Small intestine (tissue), 7 donors: Measurements from ENCODE around the gene RNF212. TPM values are rescaled to one million over a fixed set of nuclear protein-coding genes. Genes with fewer than 3 reads are reported as not detected.

Experiments used
- DNase-seq, 2 donors: peaks; one replicate each; pipeline versions ENCODE4 v3.0.0 to v3.0.0-alpha.2; 2013
- FAIRE-seq: peaks from 2 replicates; lab custom pipeline; 2012; peaks lifted over from hg19 to GRCh38; lab: Jason Lieb, UNC
- H3K27ac ChIP-seq, 3 donors: one replicate each; pipeline ENCODE4 v1.5.1; 2013; ENCODE audit warnings: low read length in 2 of 3, mild to moderate bottlenecking in 2 of 3, control low read depth in 1 of 3, inconsistent platforms in 1 of 3, low read depth in 1 of 3, moderate library complexity in 1 of 3
- H3K27me3 ChIP-seq, 3 donors: one replicate each; pipeline ENCODE4 v1.6.1; 2013; ENCODE audit warnings: low read length in 3 of 3, inconsistent platforms in 1 of 3; ENCODE audit not compliant: control insufficient read depth in 3 of 3, insufficient read depth in 3 of 3
- H3K36me3 ChIP-seq, 3 donors: one replicate each; pipeline ENCODE4 v1.6.1; 2013; ENCODE audit warnings: low read length in 3 of 3, inconsistent platforms in 1 of 3, low read depth in 1 of 3, mild to moderate bottlenecking in 1 of 3, moderate library complexity in 1 of 3; ENCODE audit not compliant: control insufficient read depth in 3 of 3, insufficient read depth in 2 of 3
- H3K4me1 ChIP-seq, 3 donors: one replicate each; pipeline ENCODE4 v1.6.1; 2013; ENCODE audit warnings: low read length in 2 of 3, inconsistent platforms in 1 of 3, low read depth in 1 of 3, mild to moderate bottlenecking in 1 of 3, moderate library complexity in 1 of 3; ENCODE audit not compliant: control insufficient read depth in 3 of 3, insufficient read depth in 2 of 3
- H3K4me3 ChIP-seq, 3 donors: one replicate each; pipeline ENCODE4 v1.5.1; 2013; ENCODE audit warnings: low read length in 3 of 3, control low read depth in 1 of 3, inconsistent platforms in 1 of 3, low read depth in 1 of 3, mild to moderate bottlenecking in 1 of 3, moderate library complexity in 1 of 3
- H3K9me3 ChIP-seq, 2 donors: one replicate each; pipeline ENCODE4 v1.6.1; 2013; ENCODE audit warnings: low read depth in 1 of 2, low read length in 1 of 2; ENCODE audit not compliant: control insufficient read depth in 2 of 2, insufficient read depth in 1 of 2
- WGBS, 3 donors: extraction: QIAGEN DNeasy Blood & Tissue Kit; methylation state at CpG; one replicate each; pipeline ENCODE4 v1.1.7; 2013; 5-methylcytosine and 5-hydroxymethylcytosine counted together
- polyA plus RNA-seq, 4 donors: library from polyadenylated mRNA; stranded (reverse) in 3 of 4; unstranded in 1 of 4; fragments of 200-250 nt in 3 of 4; fragments of 120-200 nt in 1 of 4; gene quantifications; one replicate each; pipeline versions ENCODE4 v1.2.1 to v1.2.3, GENCODE V29; 2013
- donor health status: healthy with polysubstance abuse.
- donor health status: control.
- donor health status: control.
- donor health status: Bipolar disorder and iron deficiency.
- donor health status: healthy.

Gene RNF212
- polyA plus RNA-seq, 4 donors, result 1.4 to 2.2 (median 1.7) TPM; not detected in 1

DNA sequence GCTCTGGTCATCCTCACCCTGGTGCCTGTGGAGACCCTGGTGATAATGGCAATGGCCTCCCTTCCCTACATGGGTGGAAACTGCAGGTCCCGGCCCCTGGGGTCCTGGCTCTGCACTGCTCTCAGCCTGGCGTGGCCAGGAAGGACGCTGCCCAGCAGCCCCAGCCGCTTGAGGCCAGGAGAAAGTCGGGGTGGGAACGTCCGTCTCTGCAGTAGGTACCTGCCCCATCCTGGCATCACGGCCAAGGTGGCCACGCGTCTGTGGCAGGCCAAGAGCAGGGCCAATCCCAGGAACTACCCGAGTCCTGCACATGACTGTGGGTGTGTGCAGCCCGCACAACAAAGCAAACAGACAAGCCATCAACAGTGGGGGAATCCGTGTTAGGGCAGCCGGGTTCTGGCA is 68.2 kb downstream of the RNF212 start:
- H3K36me3 ChIP-seq, result no peaks in the 10 kb centered on the region
- H3K4me3 ChIP-seq, result no peak overlapping the region
- no peak overlapping the region for H3K27ac ChIP-seq
- peaks cover 2 to 55% (median 3%) of the 10 kb centered on the region in 3 donors for H3K27me3 ChIP-seq
- H3K4me1 ChIP-seq, result peaks cover 0 to 3% (median 0%) of the 10 kb centered on the region in 3 donors
- 57 to 79% (median 65%) methylated on average over 14 of the region's 14 CpGs for WGBS, 3 donors
- no peaks in the 10 kb centered on the region for H3K9me3 ChIP-seq
- FAIRE-seq (no peak), DNase-seq (no peak)

DNA sequence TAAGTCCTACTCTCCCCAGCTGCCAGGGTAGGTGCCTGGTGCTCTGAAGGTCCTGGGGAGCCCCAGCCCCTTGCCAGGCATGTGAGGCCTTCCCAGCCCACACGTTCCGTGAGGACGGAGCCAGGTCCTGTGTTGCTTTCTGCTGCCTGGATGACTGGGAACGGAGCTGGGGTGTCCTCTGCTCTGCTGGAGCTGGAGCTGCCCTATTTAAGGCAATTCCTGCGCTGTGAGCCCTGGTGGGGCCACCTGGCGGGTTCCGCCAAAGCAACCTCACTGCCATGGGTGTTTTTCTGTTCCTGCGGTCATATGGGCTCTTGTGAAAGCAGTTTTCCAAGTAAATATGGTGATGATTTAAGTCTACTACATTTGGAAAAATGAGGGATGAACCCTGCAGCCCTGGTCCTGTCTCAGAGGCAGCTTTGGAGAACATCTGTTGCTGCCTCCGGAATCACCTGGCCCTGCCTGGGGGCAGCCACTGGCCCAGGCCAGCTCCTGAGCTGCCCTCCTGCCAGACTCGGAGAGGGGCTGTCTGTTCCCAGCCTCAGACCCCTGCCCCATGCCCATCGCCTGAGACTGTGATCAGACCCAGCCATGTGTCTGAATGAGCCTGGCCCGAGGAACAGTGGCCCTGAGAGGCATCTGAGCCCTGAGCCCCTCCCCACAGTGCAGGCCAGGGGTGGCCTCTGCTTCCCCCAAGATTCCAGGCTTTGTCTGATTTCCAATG is 68.7 kb downstream of the RNF212 start:
- Histone ChIP-seq H3K27ac (no peak overlapping the region), H3K4me1 (peaks cover 0 to 4% (median 3%) of the 10 kb centered on the region in 3 donors), H3K4me3 (no peak overlapping the region), H3K9me3 (no peaks in the 10 kb centered on the region), H3K27me3 (peaks cover 2 to 53% (median 3%) of the 10 kb centered on the region in 3 donors), H3K36me3 (no peaks in the 10 kb centered on the region)
- no peak for DNase-seq
- no peak for FAIRE-seq
- 85 to 87% (median 87%) methylated on average over 12 of the region's 12 CpGs for WGBS, 3 donors

DNA sequence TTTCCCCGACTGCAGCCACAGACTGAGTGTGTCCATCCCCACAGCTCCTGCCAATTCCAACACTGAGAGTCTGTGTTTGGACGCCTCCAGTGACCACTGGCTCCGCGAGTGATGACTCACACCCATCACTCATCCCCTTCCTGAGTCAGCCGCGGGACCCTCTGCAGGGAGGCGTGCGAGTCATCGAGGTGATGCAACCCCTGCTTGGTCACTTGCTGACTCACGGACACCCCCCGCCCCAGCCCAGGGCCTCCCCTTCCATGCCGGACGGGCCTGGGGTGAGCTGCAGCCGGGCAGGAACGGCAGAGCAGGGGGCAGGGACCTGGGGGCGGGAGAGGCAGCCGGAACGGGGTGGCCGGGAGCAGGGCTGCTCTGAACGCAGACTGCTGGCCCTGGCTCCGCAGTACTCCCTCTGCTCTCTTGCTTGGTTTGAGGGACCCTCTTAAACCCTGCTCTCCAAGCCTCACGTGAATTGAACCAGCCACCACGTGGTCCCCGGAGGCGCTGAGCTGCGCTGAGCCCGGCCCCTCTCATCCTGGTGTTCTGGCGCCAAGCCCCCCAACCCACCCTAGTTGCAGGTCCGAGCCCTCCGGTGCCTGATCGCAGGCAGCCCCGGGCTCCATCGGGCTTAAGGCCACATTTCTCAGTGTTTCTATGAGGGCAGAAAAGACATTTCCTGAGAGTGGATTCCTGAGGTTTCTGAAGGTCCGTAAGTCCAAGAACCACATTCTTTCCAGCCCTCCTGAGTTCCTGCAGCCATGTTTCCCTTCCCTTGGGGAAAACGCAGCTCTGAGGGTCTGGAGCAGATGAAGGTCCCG is 69.5 kb downstream of the RNF212 start:
- no peak overlapping the region for H3K4me3 ChIP-seq
- no peaks in the 10 kb centered on the region for H3K36me3 ChIP-seq
- DNase-seq (peak in 1 of 2 donors; percentile 35), FAIRE-seq (no peak)
- 27 to 34% (median 33%) methylated on average over 33 to 36 of the region's 36 CpGs for WGBS, 3 donors
- H3K27me3 ChIP-seq, result peaks cover 2 to 50% (median 3%) of the 10 kb centered on the region in 3 donors
- peak overlapping the region in 1 of 3 donors; percentile 14 for H3K27ac ChIP-seq
- H3K9me3 ChIP-seq, result no peaks in the 10 kb centered on the region
- H3K4me1 ChIP-seq, result peaks cover 0 to 4% (median 3%) of the 10 kb centered on the region in 3 donors

DNA sequence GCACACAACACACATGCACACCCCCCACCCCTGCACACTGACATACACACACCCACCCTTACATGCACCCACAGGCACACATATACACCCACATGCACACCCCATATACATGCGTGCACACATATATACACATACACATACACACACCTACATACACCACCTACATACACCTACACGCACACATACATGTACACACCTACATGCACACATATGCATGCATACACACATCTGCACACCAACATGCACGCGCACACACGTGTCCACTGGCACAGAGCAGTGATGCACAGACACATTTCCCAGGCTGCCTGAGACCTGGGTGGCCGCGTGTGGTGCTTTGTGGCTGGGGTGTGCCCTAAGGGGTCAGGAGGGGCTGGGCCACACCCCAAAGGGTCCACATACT is 70.2 kb downstream of the RNF212 start:
- Histone ChIP-seq H3K9me3 (no peaks in the 10 kb centered on the region), H3K4me3 (no peak overlapping the region), H3K36me3 (no peaks in the 10 kb centered on the region), H3K27ac (no peak overlapping the region), H3K27me3 (peaks cover 2 to 44% (median 3%) of the 10 kb centered on the region in 3 donors), H3K4me1 (peaks cover 0 to 4% (median 3%) of the 10 kb centered on the region in 3 donors)
- WGBS, 3 donors, result 41 to 63% (median 52%) methylated on average over 7 of the region's 7 CpGs
- DNase-seq, result no peak
- FAIRE-seq, result no peak

DNA sequence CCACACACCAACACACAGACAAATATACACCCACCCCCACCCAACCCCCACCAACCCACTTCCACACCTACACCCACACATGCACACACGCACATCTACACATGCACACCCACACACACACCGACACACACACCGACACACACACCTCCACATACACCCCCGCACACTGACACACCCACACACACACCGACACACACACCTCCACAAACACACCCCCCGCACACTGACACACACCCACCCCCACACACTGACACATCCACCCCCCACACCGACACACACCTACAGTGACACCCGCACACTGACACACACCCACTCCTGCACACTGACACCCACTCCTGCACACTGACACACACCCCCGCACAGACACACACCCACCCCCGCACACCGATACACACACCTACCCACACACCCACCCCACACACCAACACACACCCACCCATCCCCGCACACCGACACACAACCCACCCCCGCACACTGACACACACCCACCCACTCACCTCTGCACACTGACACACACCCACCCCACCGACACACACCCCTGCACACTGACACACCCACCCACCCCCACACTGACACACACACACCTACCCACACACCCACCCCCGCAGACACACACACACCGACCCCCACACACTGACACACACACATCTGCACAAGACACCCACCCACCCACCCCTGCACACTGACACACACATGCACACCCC is 70.9 kb downstream of the RNF212 start:
- no peak overlapping the region for H3K4me3 ChIP-seq
- no peaks in the 10 kb centered on the region for H3K9me3 ChIP-seq
- WGBS, 3 donors, result 79 to 91% (median 79%) methylated on average over 15 to 17 of the region's 17 CpGs
- H3K4me1 ChIP-seq, result peaks cover 0 to 4% (median 3%) of the 10 kb centered on the region in 3 donors
- H3K27ac ChIP-seq, result no peak overlapping the region
- DNase-seq (no peak), FAIRE-seq (no peak)
- H3K27me3 ChIP-seq, result peaks cover 2 to 39% (median 3%) of the 10 kb centered on the region in 3 donors
- H3K36me3 ChIP-seq, result no peaks in the 10 kb centered on the region

DNA sequence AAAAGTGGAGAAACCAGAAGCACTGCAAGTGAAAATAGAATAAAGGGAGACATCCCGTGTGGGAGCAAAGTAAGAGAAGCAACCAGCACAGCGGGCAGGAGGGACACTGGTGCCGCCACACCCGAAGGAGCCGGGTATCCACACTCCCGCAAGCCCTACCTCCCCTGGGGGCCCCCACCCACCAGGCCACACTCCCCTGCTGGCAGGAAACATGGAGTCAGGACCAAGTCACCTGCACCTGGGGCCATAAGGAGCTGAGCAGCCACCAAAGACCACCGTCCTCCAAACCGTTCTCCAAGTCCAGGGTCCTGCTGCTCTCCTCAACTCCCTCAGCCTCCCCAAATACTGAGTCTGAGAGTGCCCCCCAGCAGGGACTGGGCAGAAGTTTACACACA is 71.4 kb downstream of the RNF212 start:
- WGBS, 3 donors, result 11 to 41% (median 40%) methylated on average over 8 of the region's 8 CpGs
- DNase-seq (no peak), FAIRE-seq (no peak)
- Histone ChIP-seq H3K9me3 (no peaks in the 10 kb centered on the region), H3K27ac (no peak overlapping the region), H3K27me3 (peaks cover 2 to 33% (median 3%) of the 10 kb centered on the region in 3 donors), H3K4me1 (peaks cover 0 to 4% (median under 1%) of the 10 kb centered on the region in 3 donors), H3K4me3 (no peak overlapping the region), H3K36me3 (no peaks in the 10 kb centered on the region)

DNA sequence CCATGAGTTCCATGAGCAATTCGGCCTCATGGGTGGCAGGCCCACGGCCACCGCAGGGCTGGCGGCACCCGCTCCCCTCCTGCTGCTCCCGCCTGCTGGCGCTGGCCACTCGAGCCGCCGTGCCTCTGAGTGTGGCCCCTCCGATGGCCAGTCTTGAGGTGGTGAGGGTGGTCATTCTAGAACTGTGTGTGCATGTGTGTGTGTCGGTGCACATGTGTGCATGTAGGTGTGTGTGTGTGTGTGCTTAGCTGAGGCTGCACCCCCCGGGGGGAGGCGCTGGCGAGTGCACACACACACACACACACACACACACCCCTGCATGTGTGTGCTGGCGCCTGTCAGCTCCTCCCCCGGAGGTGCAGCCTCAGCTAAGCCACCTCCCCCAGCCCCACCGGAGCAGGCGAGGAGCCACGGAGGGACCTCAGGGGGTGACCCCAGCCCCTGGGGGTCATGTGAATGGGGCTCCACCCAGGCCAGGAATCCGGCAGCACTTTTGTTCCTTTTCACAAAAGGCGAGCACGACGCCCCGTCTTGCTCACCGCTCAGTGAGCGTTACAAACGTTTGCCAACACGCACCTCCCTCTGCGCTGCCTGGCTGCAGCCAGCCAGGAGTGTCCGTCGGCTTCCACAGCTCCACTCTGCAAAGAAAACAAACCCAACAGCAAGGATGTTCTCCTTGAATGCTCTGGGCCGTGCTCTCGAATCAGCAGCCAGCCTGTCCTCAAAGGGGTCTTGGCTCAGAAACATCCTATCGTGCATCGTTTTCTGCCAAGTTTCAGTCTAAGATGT is 72.0 kb downstream of the RNF212 start:
- Histone ChIP-seq H3K27ac (no peak overlapping the region), H3K4me3 (no peak overlapping the region), H3K36me3 (no peaks in the 10 kb centered on the region), H3K9me3 (no peaks in the 10 kb centered on the region), H3K4me1 (peaks cover 0 to 4% (median 0%) of the 10 kb centered on the region in 3 donors), H3K27me3 (peaks cover 2 to 31% (median 3%) of the 10 kb centered on the region in 3 donors)
- DNase-seq (no peak), FAIRE-seq (no peak)
- 27 to 45% (median 38%) methylated on average over 34 to 36 of the region's 36 CpGs for WGBS, 3 donors
